Measurements from ENCODE around the gene SLCO3A1. TPM values are rescaled to one million over a fixed set of nuclear protein-coding genes. Genes with fewer than 3 reads are reported as not detected.

Gene SLCO3A1
- total RNA-seq, 1 experiment from 2014 or later = 10.1 TPM

- Mint-ChIP-seq H3K27ac (ENCODE audit: low read depth, unreplicated experiment) (peak overlapping the region; percentile 90), H3K4me3 (ENCODE audit: unreplicated experiment) (peak overlapping the region; percentile 54), H3K9me3 (ENCODE audit: unreplicated experiment) (no peaks in the 10 kb centered on the region), H3K27me3 (ENCODE audit: insufficient read depth, unreplicated experiment) (no peaks in the 10 kb centered on the region), H3K4me1 (ENCODE audit: insufficient read depth, unreplicated experiment) (peaks cover 29% of the 10 kb centered on the region), H3K36me3 (ENCODE audit: insufficient read depth, unreplicated experiment) (peaks cover 8% of the 10 kb centered on the region)
- peak; percentile 98 for DNase-seq (ENCODE audit: unreplicated experiment)
- POLR2A ChIA-PET = interaction anchor here (0.6 to 5.5 kb wide), 29 partner anchors 11 to 941 kb away, joined by 3 to 81 read pairs (median 4); partner anchors contain the start of gene SLCO3A1
- no peak for TF ChIP-seq CTCF (IDR thresholded peaks at IDR 0.05; ENCODE audit: unreplicated experiment)
- CTCF ChIA-PET = interaction anchor here (0.6 to 4.1 kb wide), 28 partner anchors 13 to 847 kb away, joined by 3 to 24 read pairs (median 4); partner anchors contain the start of gene SLCO3A1
- no TSS peak for BruUV-seq (replicated peaks)
- intact Hi-C loops (cut with micrococcal nuclease) = loop anchor here (1.0 kb wide), 2 partner anchors 23 to 75 kb away; no protein-coding TSS in a partner anchor
Observed at GRCh38 chr15:91867581-91868026, 14.1 kb downstream of the SLCO3A1 start.

GRCh38 chr15:91870876-91871537 is 17.5 kb downstream of the SLCO3A1 start:
- intact Hi-C loops (cut with micrococcal nuclease) = no loop called here
- BruUV-seq (replicated peaks) = no TSS peak
- ChIA-PET POLR2A (interaction anchor here (0.6 to 0.7 kb wide), 4 partner anchors 17 to 1956 kb away, joined by 3 to 4 read pairs (median 4); no protein-coding TSS in a partner anchor), CTCF (no interaction called here)
- Mint-ChIP-seq H3K4me1 (ENCODE audit: insufficient read depth, unreplicated experiment) (peaks cover 16% of the 10 kb centered on the region), H3K36me3 (ENCODE audit: insufficient read depth, unreplicated experiment) (no peaks in the 10 kb centered on the region), H3K4me3 (ENCODE audit: unreplicated experiment) (no peak overlapping the region), H3K27ac (ENCODE audit: low read depth, unreplicated experiment) (no peak overlapping the region), H3K9me3 (ENCODE audit: unreplicated experiment) (no peaks in the 10 kb centered on the region), H3K27me3 (ENCODE audit: insufficient read depth, unreplicated experiment) (no peaks in the 10 kb centered on the region)
- no peak for DNase-seq (ENCODE audit: unreplicated experiment)
- TF ChIP-seq CTCF (IDR thresholded peaks at IDR 0.05; ENCODE audit: unreplicated experiment) = no peak

DNA sequence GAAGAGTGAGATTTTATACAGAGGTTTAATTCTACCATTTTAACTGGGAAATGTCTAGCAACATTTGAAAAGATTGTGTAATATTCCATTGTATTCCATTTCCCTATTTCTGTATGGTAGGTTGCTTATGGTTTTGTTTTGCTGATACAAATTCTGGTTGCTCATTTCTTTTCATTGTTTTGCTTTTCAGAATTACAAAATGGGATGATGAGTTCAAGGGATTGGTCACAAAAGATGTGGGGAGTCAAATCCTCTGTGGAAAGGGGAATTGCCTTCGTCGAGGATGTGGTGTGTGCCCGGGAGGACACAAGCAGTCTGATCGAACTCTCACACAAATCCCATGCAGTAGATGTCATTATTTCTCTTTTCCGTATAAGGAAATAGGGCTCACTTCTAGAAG is 18.3 kb downstream of the SLCO3A1 start:
- ChIA-PET POLR2A (interaction anchor here (0.6 kb wide), 1 partner anchor 9 kb away, joined by 3 read pairs; no protein-coding TSS in a partner anchor), CTCF (interaction anchor here (0.9 kb wide), 1 partner anchor 18 kb away, joined by 3 read pairs; the partner anchor contains the start of gene SLCO3A1)
- no peak for TF ChIP-seq CTCF (IDR thresholded peaks at IDR 0.05; ENCODE audit: unreplicated experiment)
- no peak overlapping the region for H3K4me3 Mint-ChIP-seq (ENCODE audit: unreplicated experiment)
- H3K9me3 Mint-ChIP-seq (ENCODE audit: unreplicated experiment) = no peaks in the 10 kb centered on the region
- H3K27me3 Mint-ChIP-seq (ENCODE audit: insufficient read depth, unreplicated experiment) = no peaks in the 10 kb centered on the region
- no TSS peak for BruUV-seq (replicated peaks)
- no peak for DNase-seq (ENCODE audit: unreplicated experiment)
- intact Hi-C loops (cut with micrococcal nuclease) = no loop called here
- H3K36me3 Mint-ChIP-seq (ENCODE audit: insufficient read depth, unreplicated experiment) = no peaks in the 10 kb centered on the region
- H3K4me1 Mint-ChIP-seq (ENCODE audit: insufficient read depth, unreplicated experiment) = peaks cover 8% of the 10 kb centered on the region
- H3K27ac Mint-ChIP-seq (ENCODE audit: low read depth, unreplicated experiment) = no peak overlapping the region

DNA sequence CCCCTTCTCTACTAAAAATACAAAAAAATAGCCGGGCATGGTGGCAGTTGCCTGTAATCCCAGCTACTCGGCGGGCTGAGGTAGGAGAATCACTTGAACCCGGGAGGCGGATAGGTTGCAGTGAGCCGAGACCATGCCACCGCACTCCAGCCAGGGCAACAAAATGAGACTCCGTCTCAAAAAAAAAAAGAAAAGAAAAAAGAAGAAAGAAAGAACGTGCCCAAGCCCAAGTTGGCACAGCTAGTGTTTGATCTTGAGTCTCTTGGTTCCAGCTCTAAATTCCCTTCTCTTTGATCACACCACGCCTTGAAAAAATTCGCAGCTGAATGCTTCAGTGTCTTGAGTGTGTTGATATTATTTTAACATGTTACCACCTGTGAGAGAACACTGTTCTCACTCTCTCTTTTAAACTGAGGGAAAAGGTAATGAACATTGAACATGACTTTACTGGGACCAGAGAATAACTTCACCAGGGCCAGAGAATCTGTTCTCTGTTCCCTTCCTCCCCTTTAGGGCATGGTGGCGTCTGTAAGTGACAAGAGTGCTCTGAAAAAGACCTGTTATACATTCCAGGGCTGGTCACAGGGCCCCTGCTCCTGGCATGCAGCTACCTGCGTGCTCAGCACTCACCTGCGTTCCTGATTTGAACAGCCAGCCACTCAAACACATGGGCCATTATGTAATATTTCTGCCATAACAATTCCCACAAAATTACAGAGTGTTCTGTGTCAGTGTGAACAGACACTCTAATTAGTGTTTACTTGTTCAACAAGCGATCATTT is 19.0 kb downstream of the SLCO3A1 start:
- Mint-ChIP-seq H3K36me3 (ENCODE audit: insufficient read depth, unreplicated experiment) (no peaks in the 10 kb centered on the region), H3K4me1 (ENCODE audit: insufficient read depth, unreplicated experiment) (peaks cover 3% of the 10 kb centered on the region), H3K27ac (ENCODE audit: low read depth, unreplicated experiment) (no peak overlapping the region), H3K27me3 (ENCODE audit: insufficient read depth, unreplicated experiment) (no peaks in the 10 kb centered on the region), H3K9me3 (ENCODE audit: unreplicated experiment) (no peaks in the 10 kb centered on the region), H3K4me3 (ENCODE audit: unreplicated experiment) (no peak overlapping the region)
- BruUV-seq (replicated peaks) = no TSS peak
- intact Hi-C loops (cut with micrococcal nuclease) = no loop called here
- POLR2A ChIA-PET = interaction anchor here (0.6 to 0.7 kb wide), 2 partner anchors 9 to 95 kb away, joined by 3 read pairs; no protein-coding TSS in a partner anchor
- DNase-seq (ENCODE audit: unreplicated experiment) = no peak
- CTCF ChIA-PET = interaction anchor here (0.9 kb wide), 1 partner anchor 19 kb away, joined by 3 read pairs; the partner anchor contains the start of gene SLCO3A1
- no peak for TF ChIP-seq CTCF (IDR thresholded peaks at IDR 0.05; ENCODE audit: unreplicated experiment)
